HEK293 (cell line): ENCODE measurements around the gene RASL10A.
A peak's percentile ranks its signal among the peaks of the same experiment; 100 is the strongest.

Experiments
- CTCF ChIA-PET: fragments of 350-600 bp; formaldehyde crosslinking; extraction: SDS; loops from one replicate; lab custom pipeline; 2021; ENCODE audit warnings: antibody characterized with exemption; lab: Yijun Ruan, JAX
- POLR2A ChIA-PET: fragments of 300-600 bp; formaldehyde crosslinking; extraction: SDS; loops from one replicate; lab custom pipeline; 2020; ENCODE audit warnings: antibody characterized with exemption, inconsistent platforms; lab: Yijun Ruan, JAX
- H3K27ac ChIP-seq: fragments of 200-500 bp; sonication (Bioruptor generic); 2 replicates; pipeline ENCODE4 v1.5.1; 2014; ENCODE audit warnings: low read depth, low read length, control low read depth, inconsistent platforms; ENCODE audit errors: extremely low read depth
- H3K36me3 ChIP-seq, 2 experiments: fragments of 200-500 bp in 1 of 2; sonication (Bioruptor generic) in 1 of 2; 1 replicate in 1 of 2; 2 replicates in 1 of 2; pipeline ENCODE4 v1.5.1; 2014 to 2017; ENCODE audit warnings: inconsistent platforms in 2 of 2, low read length in 2 of 2; ENCODE audit not compliant: control insufficient read depth in 2 of 2, insufficient read depth in 1 of 2
- H3K4me1 ChIP-seq: fragments of 200-500 bp; sonication (Bioruptor generic); 2 replicates; pipeline ENCODE4 v1.5.1; 2014; ENCODE audit warnings: mild to moderate bottlenecking, low read length, inconsistent platforms; ENCODE audit not compliant: control insufficient read depth, insufficient read depth
- H3K4me3 ChIP-seq: 2 replicates; pipeline ENCODE4 v1.5.1; 2011; ENCODE audit warnings: low read depth, mild to moderate bottlenecking, control low read depth, low read length, moderate library complexity
- H3K9me3 ChIP-seq: fragments of 200-500 bp; sonication (Bioruptor generic); 2 replicates; pipeline ENCODE4 v1.5.1; 2014; ENCODE audit warnings: low read depth, low read length, inconsistent platforms; ENCODE audit not compliant: control insufficient read depth, insufficient read depth
- EGR2 ChIP-seq: fragments of 450-650 bp; formaldehyde crosslinking; IDR thresholded peaks from 2 replicates; pipeline ENCODE4 v1.5.1; 2016; ENCODE audit warnings: low read depth, missing biosample characterization, missing genetic modification characterization
- GLI4 ChIP-seq: fragments of 450-650 bp; formaldehyde crosslinking; IDR thresholded peaks from 2 replicates; pipeline ENCODE4 v1.5.1; 2016; ENCODE audit warnings: missing biosample characterization, missing genetic modification characterization
- MEIS1 ChIP-seq: sonication (generic); formaldehyde crosslinking; IDR thresholded peaks from 2 replicates; pipeline ENCODE4 v1.8.1; 2022; ENCODE audit warnings: missing genetic modification reagents, mild to moderate bottlenecking, borderline replicate concordance
- SETDB1 ChIP-seq: IDR thresholded peaks from one replicate; pipeline ENCODE4 v1.6.1; 2017; ENCODE audit warnings: mild to moderate bottlenecking, low read length, moderate library complexity, mixed read lengths; ENCODE audit not compliant: insufficient read length
- ZBTB17 ChIP-seq: fragments of 450-650 bp; formaldehyde crosslinking; IDR thresholded peaks from 2 replicates; pipeline ENCODE4 v1.5.1; 2016; ENCODE audit warnings: missing biosample characterization, missing genetic modification characterization
- ZBTB8A ChIP-seq: fragments of 450-650 bp; formaldehyde crosslinking; IDR thresholded peaks from 2 replicates; pipeline ENCODE4 v1.5.1; 2016; ENCODE audit warnings: missing biosample characterization, missing genetic modification characterization
- ZFHX2 ChIP-seq: fragments of 450-650 bp; formaldehyde crosslinking; conservative IDR thresholded peaks from 2 replicates; pipeline ENCODE4 v1.5.1; 2016; ENCODE audit warnings: missing biosample characterization, missing genetic modification characterization
- ZFP3 ChIP-seq: fragments of 450-650 bp; formaldehyde crosslinking; IDR thresholded peaks from 2 replicates; pipeline ENCODE4 v1.5.1; 2016; ENCODE audit warnings: low read depth, missing biosample characterization, missing genetic modification characterization
- ZFP41 ChIP-seq: fragments of 450-650 bp; formaldehyde crosslinking; IDR thresholded peaks from 2 replicates; pipeline ENCODE4 v1.5.1; 2016; ENCODE audit warnings: missing biosample characterization, missing genetic modification characterization, borderline replicate concordance
- ZNF16 ChIP-seq: fragments of 450-650 bp; formaldehyde crosslinking; IDR thresholded peaks from 2 replicates; pipeline ENCODE4 v1.5.1; 2016; ENCODE audit warnings: low read depth, missing biosample characterization, missing genetic modification characterization
- ZNF169 ChIP-seq: fragments of 450-650 bp; formaldehyde crosslinking; IDR thresholded peaks from 2 replicates; pipeline ENCODE4 v1.5.1; 2016; ENCODE audit warnings: missing biosample characterization, missing genetic modification characterization
- ZNF214 ChIP-seq: fragments of 450-650 bp; formaldehyde crosslinking; IDR thresholded peaks from 2 replicates; pipeline ENCODE4 v1.5.1; 2017; ENCODE audit warnings: missing biosample characterization, mild to moderate bottlenecking, missing genetic modification characterization, borderline replicate concordance
- ZNF433 ChIP-seq: fragments of 450-650 bp; formaldehyde crosslinking; IDR thresholded peaks from 2 replicates; pipeline ENCODE4 v1.5.1; 2016; ENCODE audit warnings: missing biosample characterization, missing genetic modification characterization, low read depth
- ZNF558 ChIP-seq: fragments of 450-650 bp; formaldehyde crosslinking; IDR thresholded peaks from 2 replicates; pipeline ENCODE4 v1.5.1; 2016; ENCODE audit warnings: missing biosample characterization, missing genetic modification characterization
- ZNF596 ChIP-seq: fragments of 450-650 bp; IDR thresholded peaks from 2 replicates; pipeline ENCODE4 v1.5.0; 2018; ENCODE audit warnings: missing biosample characterization, mild to moderate bottlenecking, missing genetic modification characterization, moderate library complexity
- TF ChIP-seq, protein P1 (sequence below): fragments of 450-650 bp; formaldehyde crosslinking; IDR thresholded peaks from 2 replicates; pipeline ENCODE4 v1.5.1; 2016; ENCODE audit warnings: missing biosample characterization, missing genetic modification characterization
- TF ChIP-seq, protein P2 (sequence below): fragments of 450-650 bp; formaldehyde crosslinking; conservative IDR thresholded peaks from 2 replicates; pipeline ENCODE4 v1.5.1; 2016; ENCODE audit warnings: low read depth, missing biosample characterization, missing genetic modification characterization
- TF ChIP-seq, protein P3 (sequence below): fragments of 450-650 bp; formaldehyde crosslinking; IDR thresholded peaks from 2 replicates; pipeline ENCODE4 v1.5.1; 2016; ENCODE audit warnings: missing biosample characterization, missing genetic modification characterization
- TF ChIP-seq, protein P4 (sequence below): fragments of 450-650 bp; formaldehyde crosslinking; IDR thresholded peaks from 2 replicates; pipeline ENCODE4 v1.5.1; 2016; ENCODE audit warnings: missing biosample characterization, missing genetic modification characterization
- TF ChIP-seq, protein P5 (sequence below): fragments of 450-650 bp; formaldehyde crosslinking; IDR thresholded peaks from 2 replicates; pipeline ENCODE4 v1.5.1; 2016; ENCODE audit warnings: missing biosample characterization, missing genetic modification characterization

The RASL10A gene

DNA sequence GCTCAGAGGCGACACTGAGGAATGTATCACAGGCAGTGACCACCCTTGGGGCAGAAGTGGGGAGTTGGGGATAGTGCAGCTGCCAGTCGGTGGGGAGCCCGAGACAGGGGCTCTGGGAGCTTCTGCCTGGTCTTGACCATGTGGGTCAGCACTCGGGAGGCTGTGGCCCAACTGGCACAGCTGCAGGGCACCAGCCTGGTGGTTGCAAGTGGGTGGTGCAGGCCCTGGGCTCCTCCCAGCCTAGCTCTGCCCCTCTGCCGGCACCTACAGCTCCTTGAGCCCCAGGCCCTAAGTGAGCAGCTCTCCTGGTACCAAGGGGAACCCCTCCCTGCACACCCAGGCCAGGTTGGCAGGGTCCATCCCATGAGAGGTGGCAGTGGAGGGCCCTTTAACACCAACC lies 12.6 kb upstream of the RASL10A start:
- TF ChIP-seq ZBTB17 (tag by site-specific recombination) (no peak), ZNF433 (tag by site-specific recombination) (no peak), ZNF169 (tag by site-specific recombination) (no peak), ZNF16 (tag by site-specific recombination) (no peak), ZBTB8A (tag by site-specific recombination) (no peak), GLI4 (tag by site-specific recombination) (no peak), MEIS1 (CRISPR knock-in tag) (no peak), ZNF558 (tag by site-specific recombination) (no peak), ZFP3 (tag by site-specific recombination) (no peak), ZFP41 (tag by site-specific recombination) (no peak)
- TF ChIP-seq, protein P1, sequence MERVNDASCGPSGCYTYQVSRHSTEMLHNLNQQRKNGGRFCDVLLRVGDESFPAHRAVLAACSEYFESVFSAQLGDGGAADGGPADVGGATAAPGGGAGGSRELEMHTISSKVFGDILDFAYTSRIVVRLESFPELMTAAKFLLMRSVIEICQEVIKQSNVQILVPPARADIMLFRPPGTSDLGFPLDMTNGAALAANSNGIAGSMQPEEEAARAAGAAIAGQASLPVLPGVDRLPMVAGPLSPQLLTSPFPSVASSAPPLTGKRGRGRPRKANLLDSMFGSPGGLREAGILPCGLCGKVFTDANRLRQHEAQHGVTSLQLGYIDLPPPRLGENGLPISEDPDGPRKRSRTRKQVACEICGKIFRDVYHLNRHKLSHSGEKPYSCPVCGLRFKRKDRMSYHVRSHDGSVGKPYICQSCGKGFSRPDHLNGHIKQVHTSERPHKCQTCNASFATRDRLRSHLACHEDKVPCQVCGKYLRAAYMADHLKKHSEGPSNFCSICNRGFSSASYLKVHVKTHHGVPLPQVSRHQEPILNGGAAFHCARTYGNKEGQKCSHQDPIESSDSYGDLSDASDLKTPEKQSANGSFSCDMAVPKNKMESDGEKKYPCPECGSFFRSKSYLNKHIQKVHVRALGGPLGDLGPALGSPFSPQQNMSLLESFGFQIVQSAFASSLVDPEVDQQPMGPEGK (tag by site-specific recombination) = no peak
- TF ChIP-seq, protein P2, sequence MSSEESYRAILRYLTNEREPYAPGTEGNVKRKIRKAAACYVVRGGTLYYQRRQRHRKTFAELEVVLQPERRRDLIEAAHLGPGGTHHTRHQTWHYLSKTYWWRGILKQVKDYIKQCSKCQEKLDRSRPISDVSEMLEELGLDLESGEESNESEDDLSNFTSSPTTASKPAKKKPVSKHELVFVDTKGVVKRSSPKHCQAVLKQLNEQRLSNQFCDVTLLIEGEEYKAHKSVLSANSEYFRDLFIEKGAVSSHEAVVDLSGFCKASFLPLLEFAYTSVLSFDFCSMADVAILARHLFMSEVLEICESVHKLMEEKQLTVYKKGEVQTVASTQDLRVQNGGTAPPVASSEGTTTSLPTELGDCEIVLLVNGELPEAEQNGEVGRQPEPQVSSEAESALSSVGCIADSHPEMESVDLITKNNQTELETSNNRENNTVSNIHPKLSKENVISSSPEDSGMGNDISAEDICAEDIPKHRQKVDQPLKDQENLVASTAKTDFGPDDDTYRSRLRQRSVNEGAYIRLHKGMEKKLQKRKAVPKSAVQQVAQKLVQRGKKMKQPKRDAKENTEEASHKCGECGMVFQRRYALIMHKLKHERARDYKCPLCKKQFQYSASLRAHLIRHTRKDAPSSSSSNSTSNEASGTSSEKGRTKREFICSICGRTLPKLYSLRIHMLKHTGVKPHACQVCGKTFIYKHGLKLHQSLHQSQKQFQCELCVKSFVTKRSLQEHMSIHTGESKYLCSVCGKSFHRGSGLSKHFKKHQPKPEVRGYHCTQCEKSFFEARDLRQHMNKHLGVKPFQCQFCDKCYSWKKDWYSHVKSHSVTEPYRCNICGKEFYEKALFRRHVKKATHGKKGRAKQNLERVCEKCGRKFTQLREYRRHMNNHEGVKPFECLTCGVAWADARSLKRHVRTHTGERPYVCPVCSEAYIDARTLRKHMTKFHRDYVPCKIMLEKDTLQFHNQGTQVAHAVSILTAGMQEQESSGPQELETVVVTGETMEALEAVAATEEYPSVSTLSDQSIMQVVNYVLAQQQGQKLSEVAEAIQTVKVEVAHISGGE (tag by site-specific recombination) = no peak
- TF ChIP-seq, protein P3, sequence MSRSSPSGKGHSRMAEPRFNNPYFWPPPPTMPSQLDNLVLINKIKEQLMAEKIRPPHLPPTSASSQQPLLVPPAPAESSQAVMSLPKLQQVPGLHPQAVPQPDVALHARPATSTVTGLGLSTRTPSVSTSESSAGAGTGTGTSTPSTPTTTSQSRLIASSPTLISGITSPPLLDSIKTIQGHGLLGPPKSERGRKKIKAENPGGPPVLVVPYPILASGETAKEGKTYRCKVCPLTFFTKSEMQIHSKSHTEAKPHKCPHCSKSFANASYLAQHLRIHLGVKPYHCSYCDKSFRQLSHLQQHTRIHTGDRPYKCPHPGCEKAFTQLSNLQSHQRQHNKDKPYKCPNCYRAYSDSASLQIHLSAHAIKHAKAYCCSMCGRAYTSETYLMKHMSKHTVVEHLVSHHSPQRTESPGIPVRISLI (tag by site-specific recombination) = no peak
- Histone ChIP-seq H3K9me3 (no peaks in the 10 kb centered on the region), H3K4me1 (no peaks in the 10 kb centered on the region), H3K4me3 (no peak overlapping the region), H3K27ac (no peak overlapping the region), H3K36me3 (peaks cover 0 to 73% of the 10 kb centered on the region in 2 experiments; a peak in 2 of 3 replicates)
- CTCF ChIA-PET = interaction anchor here (0.8 to 2.3 kb wide), 2 partner anchors 9 to 11 kb away, joined by 3 to 7 read pairs; no protein-coding TSS in a partner anchor
- POLR2A ChIA-PET = interaction anchor here (0.6 kb wide), 1 partner anchor 33 kb away, joined by 3 read pairs; no protein-coding TSS in a partner anchor

DNA sequence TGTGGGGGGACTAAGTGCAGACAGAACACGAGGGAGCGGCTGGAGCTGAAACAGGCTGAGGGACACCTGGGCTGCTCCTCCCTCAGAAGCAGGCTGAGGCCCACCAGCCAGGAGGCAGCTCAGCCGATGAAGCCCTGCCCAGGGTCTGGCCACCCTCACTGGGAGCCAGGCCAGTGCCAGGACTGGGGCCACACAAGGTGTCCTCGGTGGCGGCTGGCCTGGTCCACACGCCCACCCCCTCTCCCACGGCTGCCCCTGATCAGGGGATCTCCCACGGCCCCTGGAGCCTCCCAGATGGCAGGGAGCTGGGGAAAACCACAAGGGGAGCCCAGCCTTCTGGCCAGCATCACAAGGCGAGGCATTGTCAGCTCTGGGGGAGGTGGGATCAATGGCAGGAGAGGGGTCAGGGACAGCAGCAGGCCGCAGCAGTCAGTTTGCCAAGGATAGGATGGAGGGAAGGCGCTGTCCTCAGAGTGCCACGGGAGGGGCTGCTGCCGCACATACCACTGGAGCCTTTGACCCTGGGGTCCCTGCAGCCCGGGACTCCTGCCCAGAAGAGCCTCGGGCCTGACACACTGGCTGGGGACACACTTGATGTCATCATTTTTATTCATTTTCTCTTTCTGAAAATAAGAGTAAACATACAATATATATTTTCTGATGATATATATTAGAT lies 11.7 kb upstream of the RASL10A start:
- Histone ChIP-seq H3K27ac (no peak overlapping the region), H3K4me1 (no peaks in the 10 kb centered on the region), H3K4me3 (no peak overlapping the region), H3K9me3 (no peaks in the 10 kb centered on the region), H3K36me3 (peaks cover 0 to 65% of the 10 kb centered on the region in 2 experiments; a peak in 2 of 3 replicates)
- TF ChIP-seq EGR2 (tag by site-specific recombination) (peak; percentile 65; the same call in 1 of the 2 replicates), ZNF214 (tag by site-specific recombination) (no peak), SETDB1 (no peak), ZNF596 (no peak), ZFHX2 (tag by site-specific recombination) (peak; percentile 71)
- TF ChIP-seq, protein P4, sequence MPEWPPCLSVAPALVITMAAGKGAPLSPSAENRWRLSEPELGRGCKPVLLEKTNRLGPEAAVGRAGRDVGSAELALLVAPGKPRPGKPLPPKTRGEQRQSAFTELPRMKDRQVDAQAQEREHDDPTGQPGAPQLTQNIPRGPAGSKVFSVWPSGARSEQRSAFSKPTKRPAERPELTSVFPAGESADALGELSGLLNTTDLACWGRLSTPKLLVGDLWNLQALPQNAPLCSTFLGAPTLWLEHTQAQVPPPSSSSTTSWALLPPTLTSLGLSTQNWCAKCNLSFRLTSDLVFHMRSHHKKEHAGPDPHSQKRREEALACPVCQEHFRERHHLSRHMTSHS = no peak
- TF ChIP-seq, protein P5, sequence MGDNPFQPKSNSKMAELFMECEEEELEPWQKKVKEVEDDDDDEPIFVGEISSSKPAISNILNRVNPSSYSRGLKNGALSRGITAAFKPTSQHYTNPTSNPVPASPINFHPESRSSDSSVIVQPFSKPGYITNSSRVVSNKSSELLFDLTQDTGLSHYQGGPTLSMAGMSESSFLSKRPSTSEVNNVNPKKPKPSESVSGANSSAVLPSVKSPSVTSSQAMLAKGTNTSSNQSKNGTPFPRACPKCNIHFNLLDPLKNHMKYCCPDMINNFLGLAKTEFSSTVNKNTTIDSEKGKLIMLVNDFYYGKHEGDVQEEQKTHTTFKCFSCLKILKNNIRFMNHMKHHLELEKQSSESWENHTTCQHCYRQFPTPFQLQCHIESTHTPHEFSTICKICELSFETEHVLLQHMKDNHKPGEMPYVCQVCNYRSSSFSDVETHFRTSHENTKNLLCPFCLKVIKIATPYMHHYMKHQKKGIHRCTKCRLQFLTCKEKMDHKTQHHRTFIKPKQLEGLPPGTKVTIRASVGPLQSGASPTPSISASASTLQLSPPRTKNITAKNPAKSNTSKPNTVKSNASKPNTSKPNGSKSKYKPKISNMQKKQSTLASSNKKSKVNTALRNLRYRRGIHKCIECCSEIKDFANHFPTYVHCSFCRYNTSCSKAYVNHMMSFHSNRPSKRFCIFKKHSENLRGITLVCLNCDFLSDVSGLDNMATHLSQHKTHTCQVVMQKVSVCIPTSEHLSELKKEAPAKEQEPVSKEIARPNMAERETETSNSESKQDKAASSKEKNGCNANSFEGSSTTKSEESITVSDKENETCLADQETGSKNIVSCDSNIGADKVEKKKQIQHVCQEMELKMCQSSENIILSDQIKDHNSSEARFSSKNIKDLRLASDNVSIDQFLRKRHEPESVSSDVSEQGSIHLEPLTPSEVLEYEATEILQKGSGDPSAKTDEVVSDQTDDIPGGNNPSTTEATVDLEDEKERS (tag by site-specific recombination) = no peak
- POLR2A ChIA-PET = no interaction called here
- CTCF ChIA-PET = interaction anchor here (0.8 to 2.3 kb wide), 2 partner anchors 8 to 10 kb away, joined by 3 to 7 read pairs; no protein-coding TSS in a partner anchor
